Ascending aorta (tissue), 2 donors: ENCODE measurements around the gene CABP2. TPM values are rescaled to one million over a fixed set of nuclear protein-coding genes. Genes with fewer than 3 reads are reported as not detected.

Experiments
- DNase-seq, 2 donors: peaks; one replicate each; pipeline ENCODE4 v3.0.0-alpha.2; 2019; ENCODE audit warnings: low spot score in 2 of 2
- H3K27ac ChIP-seq, 2 donors: fragments of 200-600 bp; sonication (generic); one replicate each; pipeline ENCODE4 v1.5.1; 2016 to 2017; ENCODE audit warnings: mild to moderate bottlenecking in 1 of 2
- H3K27me3 ChIP-seq: fragments of 200-600 bp; sonication (generic); one replicate; pipeline ENCODE4 v1.5.1; 2017
- H3K36me3 ChIP-seq, 2 donors: fragments of 200-600 bp; sonication (generic); one replicate each; pipeline ENCODE4 v1.5.1; 2016
- H3K4me1 ChIP-seq, 2 donors: fragments of 200-600 bp; sonication (generic); one replicate each; pipeline ENCODE4 v1.5.1; 2016 to 2017; ENCODE audit warnings: mild to moderate bottlenecking in 1 of 2
- H3K4me3 ChIP-seq, 2 donors: fragments of 200-600 bp; sonication (generic); one replicate each; pipeline ENCODE4 v1.5.1; 2016 to 2017; ENCODE audit warnings: mild to moderate bottlenecking in 1 of 2
- H3K9me3 ChIP-seq, 2 donors: fragments of 200-600 bp; sonication (generic); one replicate each; pipeline ENCODE4 v1.5.1; 2016
- CTCF ChIP-seq, 3 experiments: fragments of 200-600 bp in 2 of 3; fragments of 450-650 bp in 1 of 3; sonication (generic) in 2 of 3; IDR thresholded peaks; one replicate each; pipeline ENCODE4 v1.5.1; 2016 to 2019; ENCODE audit warnings: antibody characterized with exemption in 3 of 3, mild to moderate bottlenecking in 1 of 3, moderate library complexity in 1 of 3
- intact Hi-C: fragments of 100-400 bp; cut with DNase I; formaldehyde crosslinking; loops from one replicate; pipeline ENCODE4 v1.15.1; 2023
- total RNA-seq: library from RNA; depleted of rRNA; stranded (reverse); fragments of >200 nt; gene quantifications from one replicate; pipeline ENCODE4 v1.1.0, GENCODE V29; 2016

CABP2 gene
- total RNA-seq, 1 donor from 2014 or later: not detected

GRCh38 chr11:67505605-67506396 is 17.4 kb downstream of the CABP2 start:
- Histone ChIP-seq H3K9me3 (no peaks in the 10 kb centered on the region), H3K4me3 (peak overlapping the region; percentile 71 to 79), H3K27me3 (no peaks in the 10 kb centered on the region), H3K4me1 (peaks cover 16 to 27% of the 10 kb centered on the region in 2 donors), H3K27ac (peak overlapping the region; percentile 95 to 96), H3K36me3 (peaks cover 0 to 13% of the 10 kb centered on the region in 2 donors)
- peak; percentile 91 to 98 for DNase-seq
- peak; percentile 95 to 97 (median 96) for TF ChIP-seq CTCF (IDR thresholded peaks at IDR 0.05)
- intact Hi-C loops: loop anchor here (1.0 to 10.0 kb wide), 7 partner anchors 23 to 391 kb away; partner anchors contain the start of genes AIP, GRK2, KDM2A and POLD4

- peak in 1 of 2 donors; percentile 89 for DNase-seq
- H3K4me1 ChIP-seq: peaks cover 16 to 27% of the 10 kb centered on the region in 2 donors
- H3K9me3 ChIP-seq: no peaks in the 10 kb centered on the region
- intact Hi-C loops: loop anchor here (1.0 to 10.0 kb wide), 6 partner anchors 22 to 390 kb away; partner anchors contain the start of genes AIP, GRK2, KDM2A and POLD4
- peaks cover 0 to 14% of the 10 kb centered on the region in 2 donors for H3K36me3 ChIP-seq
- H3K27ac ChIP-seq: peak within 1 kb of the TSS; percentile 95 to 96
- H3K4me3 ChIP-seq: peak within 1 kb of the TSS; percentile 71 to 79
- H3K27me3 ChIP-seq: no peaks in the 10 kb centered on the region
- no peak for TF ChIP-seq CTCF (IDR thresholded peaks at IDR 0.05)
These were observed 18.2 kb downstream of the CABP2 start, which contains the start of gene PITPNM1 for GRCh38 chr11:67504950-67505581. Gene PITPNM1, minus strand, starts transcription at chr11:67505363. Its CDS starts 1,183 bp downstream, at chr11:67504180.

GRCh38 chr11:67504005-67504949 is 19.0 kb downstream of the CABP2 start:
- peak overlapping the region; percentile 71 to 79 for H3K4me3 ChIP-seq
- H3K9me3 ChIP-seq: no peaks in the 10 kb centered on the region
- DNase-seq: no peak
- peak overlapping the region; percentile 95 to 96 for H3K27ac ChIP-seq
- H3K36me3 ChIP-seq: peaks cover 0 to 16% of the 10 kb centered on the region in 2 donors
- peaks cover 16 to 27% of the 10 kb centered on the region in 2 donors for H3K4me1 ChIP-seq
- intact Hi-C loops: loop anchor here (2.0 to 10.0 kb wide), 3 partner anchors 21 to 389 kb away; partner anchors contain the start of genes AIP and KDM2A
- H3K27me3 ChIP-seq: no peaks in the 10 kb centered on the region
- TF ChIP-seq CTCF (IDR thresholded peaks at IDR 0.05): no peak

- Histone ChIP-seq H3K4me3 (peak overlapping the region; percentile 71 to 79), H3K27me3 (no peaks in the 10 kb centered on the region), H3K4me1 (peaks cover 13 to 27% of the 10 kb centered on the region in 2 donors), H3K27ac (peak overlapping the region in 1 of 2 donors; percentile 96), H3K36me3 (peaks cover 0 to 18% of the 10 kb centered on the region in 2 donors), H3K9me3 (no peaks in the 10 kb centered on the region)
- TF ChIP-seq CTCF (IDR thresholded peaks at IDR 0.05): no peak
- intact Hi-C loops: loop anchor here (2.0 to 10.0 kb wide), 3 partner anchors 21 to 389 kb away; partner anchors contain the start of genes AIP and KDM2A
- DNase-seq: no peak
These were observed 19.9 kb downstream of the CABP2 start for GRCh38 chr11:67503119-67504004.
